AG20443 (cell line): ENCODE results near the gene SARM1.
A peak's percentile ranks its signal among the peaks of the same experiment; 100 is the strongest.

ENCODE experiments used
- DNase-seq: peaks from one replicate; pipeline ENCODE4 v3.0.0; 2012; ENCODE audit warnings: low spot score, mixed read lengths

The SARM1 gene

GRCh38 chr17:28395968-28396367 lies 24.5 kb downstream of the SARM1 start:
- DNase-seq, result no peak

GRCh38 chr17:28396635-28397239 lies 25.2 kb downstream of the SARM1 start:
- DNase-seq, result no peak

GRCh38 chr17:28397275-28397674 lies 25.8 kb downstream of the SARM1 start:
- no peak for DNase-seq

- DNase-seq, result no peak
Measured at GRCh38 chr17:28397687-28398279, 26.3 kb downstream of the SARM1 start.

GRCh38 chr17:28398280-28398981 lies 26.9 kb downstream of the SARM1 start:
- DNase-seq, result no peak

- no peak for DNase-seq
Measured at GRCh38 chr17:28399808-28400207, 28.3 kb downstream of the SARM1 start.

- DNase-seq, result no peak
Measured at GRCh38 chr17:28402224-28402630, 30.7 kb downstream of the SARM1 start.

- no peak for DNase-seq
Measured at GRCh38 chr17:28402844-28403243, 31.4 kb downstream of the SARM1 start.

GRCh38 chr17:28404007-28404406 lies 32.5 kb downstream of the SARM1 start:
- no peak for DNase-seq

- DNase-seq, result no peak
Measured at GRCh38 chr17:28404461-28404811, 32.9 kb downstream of the SARM1 start.

GRCh38 chr17:28404812-28405570 lies 33.5 kb downstream of the SARM1 start:
- peak; percentile 60 for DNase-seq

GRCh38 chr17:28405632-28406472 lies 34.4 kb downstream of the SARM1 start, which contains the start of gene SLC46A1:
SLC46A1 (minus strand) TSS chr17:28406212; CDS start chr17:28406114, 98 bp downstream.
- peak; percentile 85 for DNase-seq

GRCh38 chr17:28406473-28406814 lies 35.0 kb downstream of the SARM1 start:
- no peak for DNase-seq

- no peak for DNase-seq
Measured at GRCh38 chr17:28407130-28407973, 35.9 kb downstream of the SARM1 start.

GRCh38 chr17:28407974-28408306 lies 36.4 kb downstream of the SARM1 start:
- no peak for DNase-seq

- no peak for DNase-seq
Measured at GRCh38 chr17:28412099-28412498, 40.6 kb downstream of the SARM1 start.

GRCh38 chr17:28413804-28414203 lies 42.3 kb downstream of the SARM1 start:
- DNase-seq, result no peak

GRCh38 chr17:28415886-28416285 lies 44.4 kb downstream of the SARM1 start:
- no peak for DNase-seq

- DNase-seq, result peak; percentile 76
Measured at GRCh38 chr17:28416703-28417311, 45.3 kb downstream of the SARM1 start.

- no peak for DNase-seq
Measured at GRCh38 chr17:28421787-28422305, 50.4 kb downstream of the SARM1 start.
